H9 (cell line): ENCODE results near the gene SELENOH. TPM values are rescaled to one million over a fixed set of nuclear protein-coding genes. Genes with fewer than 3 reads are reported as not detected.

Source experiments
- DNase-seq: peaks from one replicate; pipeline ENCODE4 v3.0.0-alpha.2; 2017
- H2AFZ ChIP-seq: one replicate; pipeline ENCODE4 v1.6.1; 2013; ENCODE audit warnings: mild to moderate bottlenecking, low read length, control low read depth, moderate library complexity
- H2AK5ac ChIP-seq: 2 replicates; pipeline ENCODE4 v1.6.1; 2013; ENCODE audit warnings: low read length, control low read depth, mixed read lengths; ENCODE audit not compliant: insufficient read length
- H2BK120ac ChIP-seq: one replicate; pipeline ENCODE4 v1.6.1; 2013; ENCODE audit warnings: low read depth, mild to moderate bottlenecking, low read length, control low read depth, inconsistent platforms; ENCODE audit not compliant: poor library complexity, severe bottlenecking
- H2BK12ac ChIP-seq: 2 replicates; pipeline ENCODE4 v1.6.1; 2013; ENCODE audit warnings: low read length, control low read depth, mixed read lengths, low read depth; ENCODE audit not compliant: insufficient read length
- H2BK15ac ChIP-seq: 2 replicates; pipeline ENCODE4 v1.6.1; 2013; ENCODE audit warnings: low read depth, low read length, control low read depth
- H2BK20ac ChIP-seq: one replicate; pipeline ENCODE4 v1.6.1; 2013; ENCODE audit warnings: low read depth, mild to moderate bottlenecking, low read length, control low read depth, inconsistent platforms; ENCODE audit not compliant: poor library complexity, severe bottlenecking
- H2BK5ac ChIP-seq: 2 replicates; pipeline ENCODE4 v1.6.1; 2013; ENCODE audit warnings: low read length, control low read depth, mixed read lengths; ENCODE audit not compliant: insufficient read length
- H3K14ac ChIP-seq: 2 replicates; pipeline ENCODE4 v1.6.1; 2013; ENCODE audit warnings: low read length, control low read depth; ENCODE audit not compliant: insufficient read depth
- H3K18ac ChIP-seq: 2 replicates; pipeline ENCODE4 v1.6.1; 2013; ENCODE audit warnings: low read depth, mild to moderate bottlenecking, mixed read lengths, low read length, control low read depth; ENCODE audit not compliant: insufficient read length
- H3K23ac ChIP-seq: 2 replicates; pipeline ENCODE4 v1.6.1; 2013; ENCODE audit warnings: low read length, control low read depth, mixed read lengths, low read depth; ENCODE audit not compliant: insufficient read length
- H3K23me2 ChIP-seq: 2 replicates; pipeline ENCODE4 v1.6.1; 2013; ENCODE audit warnings: low read depth, mild to moderate bottlenecking, mixed read lengths, low read length, control low read depth; ENCODE audit not compliant: insufficient read length, poor library complexity, severe bottlenecking
- H3K27ac ChIP-seq: 2 replicates; pipeline ENCODE4 v1.5.1; 2013; ENCODE audit warnings: low read length, control low read depth, mixed read lengths, low read depth; ENCODE audit not compliant: insufficient read length
- H3K27me3 ChIP-seq: 2 replicates; pipeline ENCODE4 v1.6.1; 2013; ENCODE audit warnings: low read length, control low read depth, inconsistent platforms; ENCODE audit not compliant: insufficient read depth
- H3K4ac ChIP-seq: 2 replicates; pipeline ENCODE4 v1.6.1; 2013; ENCODE audit warnings: low read depth, mild to moderate bottlenecking, control low read depth, inconsistent platforms, low read length, moderate library complexity
- H3K4me1 ChIP-seq: 2 replicates; pipeline ENCODE4 v1.6.1; 2013; ENCODE audit warnings: low read length, control low read depth, inconsistent platforms; ENCODE audit not compliant: insufficient read depth
- H3K4me2 ChIP-seq: 2 replicates; pipeline ENCODE4 v1.6.1; 2013; ENCODE audit warnings: low read length, control low read depth, mixed read lengths; ENCODE audit not compliant: insufficient read length, insufficient read depth
- H3K56ac ChIP-seq: 2 replicates; pipeline ENCODE4 v1.6.1; 2013; ENCODE audit warnings: low read depth, mild to moderate bottlenecking, mixed read lengths, low read length, control low read depth; ENCODE audit not compliant: insufficient read length
- H3K79me1 ChIP-seq: 2 replicates; pipeline ENCODE4 v1.6.1; 2013; ENCODE audit warnings: low read depth, mild to moderate bottlenecking, moderate library complexity, low read length, control low read depth, inconsistent platforms; ENCODE audit not compliant: insufficient read depth, poor library complexity, severe bottlenecking
- H3K79me2 ChIP-seq: 2 replicates; pipeline ENCODE4 v1.6.1; 2013; ENCODE audit warnings: low read length, control low read depth, inconsistent platforms; ENCODE audit not compliant: insufficient read depth
- H3K9ac ChIP-seq: 2 replicates; pipeline ENCODE4 v1.6.1; 2013; ENCODE audit warnings: low read length, control low read depth, mixed read lengths; ENCODE audit not compliant: insufficient read length; ENCODE audit errors: extremely low read depth
- H3K9me3 ChIP-seq: one replicate; pipeline ENCODE4 v1.6.1; 2013; ENCODE audit warnings: low read depth, low read length, inconsistent platforms; ENCODE audit not compliant: control insufficient read depth
- H3T11ph ChIP-seq: one replicate; pipeline ENCODE4 v1.6.1; 2013; ENCODE audit warnings: mild to moderate bottlenecking, low read length, control low read depth, inconsistent platforms
- H4K20me1 ChIP-seq: one replicate; pipeline ENCODE4 v1.6.1; 2013; ENCODE audit not compliant: control insufficient read depth, insufficient read length, insufficient read depth
- H4K5ac ChIP-seq: 2 replicates; pipeline ENCODE4 v1.6.1; 2013; ENCODE audit warnings: low read depth, mild to moderate bottlenecking, mixed read lengths, low read length, control low read depth; ENCODE audit not compliant: insufficient read length
- H4K8ac ChIP-seq: replicated peaks from 2 replicates; pipeline ENCODE4 v1.6.1; 2013; ENCODE audit warnings: low read length, control low read depth, mixed read lengths, low read depth; ENCODE audit not compliant: insufficient read length
- H4K91ac ChIP-seq: 2 replicates; pipeline ENCODE4 v1.6.1; 2013; ENCODE audit warnings: low read depth, mild to moderate bottlenecking, moderate library complexity, mixed read lengths, low read length, control low read depth; ENCODE audit not compliant: insufficient read length
- H3K27ac Mint-ChIP-seq, 3 experiments: 2 replicates in 2 of 3; 3 replicates in 1 of 3; pipeline ENCODE4 v1.8.0; 2020 to 2021; ENCODE audit warnings: mixed read lengths in 3 of 3, mild to moderate bottlenecking in 1 of 3, moderate library complexity in 1 of 3
- H3K27me3 Mint-ChIP-seq: 2 replicates; pipeline ENCODE4 v1.8.0; 2021; ENCODE audit warnings: low read depth, mild to moderate bottlenecking, moderate library complexity, mixed read lengths
- H3K36me3 Mint-ChIP-seq, 3 experiments: 2 replicates in 2 of 3; 3 replicates in 1 of 3; pipeline ENCODE4 v1.8.0; 2020 to 2021; ENCODE audit warnings: low read depth in 3 of 3, mixed read lengths in 3 of 3; ENCODE audit not compliant: insufficient read depth in 1 of 3
- H3K4me1 Mint-ChIP-seq, 2 experiments: 2 replicates each; pipeline ENCODE4 v1.8.0; 2020; ENCODE audit warnings: mixed read lengths in 2 of 2
- H3K4me3 Mint-ChIP-seq, 2 experiments: 2 replicates in 1 of 2; 3 replicates in 1 of 2; pipeline ENCODE4 v1.8.0; 2020 to 2021; ENCODE audit warnings: mild to moderate bottlenecking in 2 of 2, mixed read lengths in 2 of 2, moderate library complexity in 1 of 2
- H3K9me3 Mint-ChIP-seq, 2 experiments: 2 replicates in 1 of 2; 3 replicates in 1 of 2; pipeline ENCODE4 v1.8.0; 2020; ENCODE audit warnings: mild to moderate bottlenecking in 2 of 2, mixed read lengths in 2 of 2, moderate library complexity in 1 of 2
- WGBS: extraction: QIAGEN DNeasy Blood & Tissue Kit; methylation state at CpG from one replicate; pipeline ENCODE4 v1.1.7; 2013; ENCODE audit warnings: missing lambda C conversion rate, low lambda C conversion rate, mixed read lengths; ENCODE audit not compliant: insufficient read length; ENCODE audit errors: extremely low coverage; 5-methylcytosine and 5-hydroxymethylcytosine counted together
- total RNA-seq: library from RNA; stranded (reverse); gene quantifications from 2 replicates; pipeline ENCODE4 v1.2.1, GENCODE V29; 2021
- TF ChIP-seq, protein P1 (sequence below): fragments of 200-600 bp; sonication (generic); conservative IDR thresholded peaks from 3 replicates; pipeline ENCODE4 v1.8.0; 2021; ENCODE audit warnings: antibody characterized with exemption, mild to moderate bottlenecking

SELENOH gene
- total RNA-seq, 1 experiment from 2014 or later = 251 TPM

DNA sequence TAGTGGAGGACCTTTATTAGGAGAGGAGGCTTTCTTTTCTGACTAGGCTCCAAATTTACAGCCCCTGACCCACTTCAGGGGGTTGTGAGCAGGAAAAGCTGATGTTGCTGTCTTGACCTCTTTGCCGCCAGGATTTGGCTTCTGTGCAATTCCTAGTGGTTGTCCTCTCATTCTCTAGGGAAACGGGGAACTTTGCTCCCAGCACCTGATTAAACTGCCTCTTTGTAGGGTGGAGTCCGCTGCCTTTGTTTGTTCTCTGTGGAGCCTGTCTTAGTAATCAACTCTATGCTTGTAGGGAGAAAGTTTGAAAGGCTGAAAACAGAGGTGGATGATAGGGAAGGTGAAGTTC, 36.7 kb downstream of the SELENOH start:
- Histone ChIP-seq H3K23me2 (no peaks in the 10 kb centered on the region), H3K27me3 (no peaks in the 10 kb centered on the region), H3K18ac (peak overlapping the region; percentile 63), H3K56ac (no peak overlapping the region), H3T11ph (peak overlapping the region; percentile 88), H3K14ac (peak overlapping the region; percentile 59; the same call in 1 of the 2 replicates), H3K79me2 (peaks cover 43% of the 10 kb centered on the region; the same call in 1 of the 2 replicates), H2BK5ac (peak overlapping the region; percentile 6), H3K9ac (peak overlapping the region; percentile 20), H3K4me1 (peaks cover 27% of the 10 kb centered on the region), H4K5ac (peak overlapping the region; percentile 45), H3K4me2 (peak overlapping the region; percentile 31), H2AK5ac (no peak overlapping the region), H3K4ac (peak overlapping the region; percentile 83), H4K20me1 (no peaks in the 10 kb centered on the region), H3K27ac (peak overlapping the region; percentile 97), H4K8ac (no peak overlapping the region), H3K79me1 (peaks cover 11% of the 10 kb centered on the region), H2BK15ac (no peak overlapping the region), H3K23ac (no peak overlapping the region), H2AFZ (no peak overlapping the region), H3K9me3 (no peaks in the 10 kb centered on the region), H2BK12ac (peak overlapping the region; percentile 18), H2BK20ac (no peak overlapping the region), H2BK120ac (peak overlapping the region; percentile 24), H4K91ac (peak overlapping the region; percentile 32)
- Mint-ChIP-seq H3K27me3 (no peaks in the 10 kb centered on the region), H3K9me3 (no peaks in the 10 kb centered on the region), H3K36me3 (peaks cover 0 to 11% (median 7%) of the 10 kb centered on the region in 3 experiments; a peak in 3 of 7 replicates), H3K27ac (peak overlapping the region; percentile 94 to 99 (median 99)), H3K4me1 (peaks cover 87 to 88% of the 10 kb centered on the region in 2 experiments), H3K4me3 (peak overlapping the region; percentile 35 to 69)
- TF ChIP-seq, protein P1, sequence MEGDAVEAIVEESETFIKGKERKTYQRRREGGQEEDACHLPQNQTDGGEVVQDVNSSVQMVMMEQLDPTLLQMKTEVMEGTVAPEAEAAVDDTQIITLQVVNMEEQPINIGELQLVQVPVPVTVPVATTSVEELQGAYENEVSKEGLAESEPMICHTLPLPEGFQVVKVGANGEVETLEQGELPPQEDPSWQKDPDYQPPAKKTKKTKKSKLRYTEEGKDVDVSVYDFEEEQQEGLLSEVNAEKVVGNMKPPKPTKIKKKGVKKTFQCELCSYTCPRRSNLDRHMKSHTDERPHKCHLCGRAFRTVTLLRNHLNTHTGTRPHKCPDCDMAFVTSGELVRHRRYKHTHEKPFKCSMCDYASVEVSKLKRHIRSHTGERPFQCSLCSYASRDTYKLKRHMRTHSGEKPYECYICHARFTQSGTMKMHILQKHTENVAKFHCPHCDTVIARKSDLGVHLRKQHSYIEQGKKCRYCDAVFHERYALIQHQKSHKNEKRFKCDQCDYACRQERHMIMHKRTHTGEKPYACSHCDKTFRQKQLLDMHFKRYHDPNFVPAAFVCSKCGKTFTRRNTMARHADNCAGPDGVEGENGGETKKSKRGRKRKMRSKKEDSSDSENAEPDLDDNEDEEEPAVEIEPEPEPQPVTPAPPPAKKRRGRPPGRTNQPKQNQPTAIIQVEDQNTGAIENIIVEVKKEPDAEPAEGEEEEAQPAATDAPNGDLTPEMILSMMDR = no peak
- WGBS = no CpG with 5 or more reads among the region's 3 CpGs
- no peak for DNase-seq
